ENCODE data around the gene STIMATE. TPM values are rescaled to one million over a fixed set of nuclear protein-coding genes. Genes with fewer than 3 reads are reported as not detected.

STIMATE gene
- total and polyA plus RNA-seq, 5 donors from 2014 or later = 10.7 to 87.7 (median 12.9) TPM

GRCh38 chr3:52844290-52844975, 52.9 kb downstream of the STIMATE start:
- DNase-seq (no peak), ATAC-seq (ENCODE audit: low read depth in 2 of 2) (no peak)
- H3K9me3 Mint-ChIP-seq = no peaks in the 10 kb centered on the region
- H3K27me3 Mint-ChIP-seq = no peaks in the 10 kb centered on the region
- H3K36me3 ChIP-seq (ENCODE audit: control insufficient read depth, insufficient read depth, low read length) = peaks cover 65% of the 10 kb centered on the region
- H3K27me3 ChIP-seq (ENCODE audit: control insufficient read depth, insufficient read depth, low read length) = no peaks in the 10 kb centered on the region
- no peak overlapping the region for H3K27ac ChIP-seq (ENCODE audit: insufficient read depth, low read length, poor library complexity, severe bottlenecking)
- no peak overlapping the region for H3K4me3 Mint-ChIP-seq
- no peak overlapping the region for H3K4me3 ChIP-seq (ENCODE audit: low read depth, low read length)
- H3K27ac Mint-ChIP-seq = peak overlapping the region in 1 of 3 donors; percentile 73
- peaks cover 0 to 5% (median 3%) of the 10 kb centered on the region in 4 donors for H3K4me1 Mint-ChIP-seq
- peaks cover 26% of the 10 kb centered on the region for H3K36me3 Mint-ChIP-seq
- peaks cover 3% of the 10 kb centered on the region for H3K4me1 ChIP-seq (ENCODE audit: control insufficient read depth, insufficient read depth, low read length, poor library complexity, severe bottlenecking)
- no peaks in the 10 kb centered on the region for H3K9me3 ChIP-seq (ENCODE audit: control insufficient read depth in 2 of 2, low read length in 2 of 2)

GRCh38 chr3:52843881-52844280, 53.5 kb downstream of the STIMATE start:
- H3K9me3 ChIP-seq (ENCODE audit: control insufficient read depth in 2 of 2, low read length in 2 of 2) = no peaks in the 10 kb centered on the region
- no peak overlapping the region for H3K4me3 Mint-ChIP-seq
- no peaks in the 10 kb centered on the region for H3K27me3 ChIP-seq (ENCODE audit: control insufficient read depth, insufficient read depth, low read length)
- H3K27ac ChIP-seq (ENCODE audit: insufficient read depth, low read length, poor library complexity, severe bottlenecking) = no peak overlapping the region
- H3K36me3 ChIP-seq (ENCODE audit: control insufficient read depth, insufficient read depth, low read length) = peaks cover 62% of the 10 kb centered on the region
- peaks cover 26% of the 10 kb centered on the region for H3K36me3 Mint-ChIP-seq
- ATAC-seq (ENCODE audit: low read depth in 2 of 2) (no peak), DNase-seq (no peak)
- no peak overlapping the region for H3K4me3 ChIP-seq (ENCODE audit: low read depth, low read length)
- no peaks in the 10 kb centered on the region for H3K9me3 Mint-ChIP-seq
- peaks cover 8% of the 10 kb centered on the region for H3K4me1 ChIP-seq (ENCODE audit: control insufficient read depth, insufficient read depth, low read length, poor library complexity, severe bottlenecking)
- no peaks in the 10 kb centered on the region for H3K27me3 Mint-ChIP-seq
- H3K27ac Mint-ChIP-seq = peak overlapping the region in 1 of 3 donors; percentile 23
- H3K4me1 Mint-ChIP-seq = peaks cover 0 to 6% (median 4%) of the 10 kb centered on the region in 4 donors

DNA sequence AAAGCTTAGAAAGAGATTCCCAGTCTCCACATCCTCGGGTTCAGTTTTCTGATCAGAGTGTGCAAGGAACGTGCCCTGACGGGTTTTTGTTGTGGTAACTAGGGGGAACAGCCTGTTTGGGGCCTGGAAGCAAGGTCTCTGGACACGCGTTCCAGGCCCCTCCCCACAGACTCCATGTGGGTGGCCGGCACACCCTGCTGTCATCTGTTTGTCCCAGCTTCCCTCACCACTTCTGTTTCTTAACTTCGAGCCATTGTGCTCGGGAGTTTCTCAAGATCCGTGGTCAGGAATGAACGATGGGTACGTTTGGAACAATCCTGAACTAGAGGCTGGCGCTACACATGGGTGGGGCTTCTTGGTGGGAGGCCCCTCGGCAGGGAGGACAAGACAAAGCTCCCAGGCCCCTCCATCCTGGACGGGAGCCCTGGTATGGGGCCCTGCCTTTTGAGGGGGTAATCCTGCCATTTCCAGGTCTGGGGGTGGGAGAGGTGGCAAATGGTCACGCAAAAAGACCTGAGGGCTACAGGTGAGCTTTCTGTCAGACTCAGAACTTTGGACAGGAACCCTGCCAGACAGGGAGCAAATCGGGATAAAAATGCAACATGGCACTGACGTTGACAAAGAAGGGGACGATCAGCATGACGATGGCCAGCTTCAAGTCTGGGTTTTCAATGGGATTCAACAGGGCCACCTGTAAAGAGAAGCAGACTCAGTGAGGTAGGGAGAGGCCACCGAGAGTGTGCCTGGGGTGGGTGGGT, 54.1 kb downstream of the STIMATE start:
- H3K4me1 ChIP-seq (ENCODE audit: control insufficient read depth, insufficient read depth, low read length, poor library complexity, severe bottlenecking) = peaks cover 11% of the 10 kb centered on the region
- H3K36me3 ChIP-seq (ENCODE audit: control insufficient read depth, insufficient read depth, low read length) = peaks cover 56% of the 10 kb centered on the region

DNA sequence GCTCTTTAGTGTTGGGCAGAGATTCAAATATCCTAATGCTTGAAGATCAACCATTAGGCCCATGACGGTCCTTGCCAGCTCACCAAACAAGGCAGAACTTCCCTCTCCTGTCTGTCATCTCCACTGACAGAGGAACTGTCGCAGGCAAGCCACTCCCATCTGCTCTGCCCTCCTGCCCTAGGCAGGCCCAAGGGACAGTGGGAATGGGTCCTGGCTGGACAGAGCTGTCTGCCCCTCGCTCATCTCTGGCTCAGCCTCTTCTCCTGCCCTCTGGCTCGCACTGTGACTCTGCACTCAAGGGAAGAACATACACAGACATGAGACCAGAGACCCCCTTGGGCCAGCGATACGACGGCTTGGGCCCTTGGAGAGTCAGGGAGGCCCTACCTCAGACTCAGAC, 54.9 kb downstream of the STIMATE start:
- DNase-seq = no peak
- no peak for ATAC-seq (ENCODE audit: low read depth in 2 of 2)
- H3K4me1 ChIP-seq (ENCODE audit: control insufficient read depth, insufficient read depth, low read length, poor library complexity, severe bottlenecking) = peaks cover 17% of the 10 kb centered on the region
- no peak overlapping the region for H3K4me3 Mint-ChIP-seq
- H3K27ac Mint-ChIP-seq = no peak overlapping the region
- no peaks in the 10 kb centered on the region for H3K27me3 Mint-ChIP-seq
- H3K36me3 Mint-ChIP-seq = peaks cover 22% of the 10 kb centered on the region
- no peak overlapping the region for H3K27ac ChIP-seq (ENCODE audit: insufficient read depth, low read length, poor library complexity, severe bottlenecking)
- H3K4me3 ChIP-seq (ENCODE audit: low read depth, low read length) = no peak overlapping the region
- no peaks in the 10 kb centered on the region for H3K9me3 Mint-ChIP-seq
- H3K36me3 ChIP-seq (ENCODE audit: control insufficient read depth, insufficient read depth, low read length) = peaks cover 48% of the 10 kb centered on the region
- H3K27me3 ChIP-seq (ENCODE audit: control insufficient read depth, insufficient read depth, low read length) = no peaks in the 10 kb centered on the region
- H3K9me3 ChIP-seq (ENCODE audit: control insufficient read depth in 2 of 2, low read length in 2 of 2) = no peaks in the 10 kb centered on the region
- H3K4me1 Mint-ChIP-seq = peaks cover 0 to 21% (median 5%) of the 10 kb centered on the region in 4 donors

More for the DNA sequence above, 54.1 kb downstream of the STIMATE start:
- H3K4me3 ChIP-seq (ENCODE audit: low read depth, low read length) = no peak overlapping the region
- Mint-ChIP-seq H3K36me3 (peaks cover 26% of the 10 kb centered on the region), H3K27me3 (no peaks in the 10 kb centered on the region), H3K4me3 (no peak overlapping the region), H3K9me3 (no peaks in the 10 kb centered on the region), H3K4me1 (peaks cover 0 to 12% (median 4%) of the 10 kb centered on the region in 4 donors), H3K27ac (peak overlapping the region in 1 of 3 donors; percentile 23)
- no peak for DNase-seq
- H3K27ac ChIP-seq (ENCODE audit: insufficient read depth, low read length, poor library complexity, severe bottlenecking) = no peak overlapping the region
- H3K27me3 ChIP-seq (ENCODE audit: control insufficient read depth, insufficient read depth, low read length) = no peaks in the 10 kb centered on the region
- H3K9me3 ChIP-seq (ENCODE audit: control insufficient read depth in 2 of 2, low read length in 2 of 2) = no peaks in the 10 kb centered on the region
- ATAC-seq (ENCODE audit: low read depth in 2 of 2) = no peak

GRCh38 chr3:52841981-52842340, 55.4 kb downstream of the STIMATE start:
- no peak overlapping the region for H3K27ac ChIP-seq (ENCODE audit: insufficient read depth, low read length, poor library complexity, severe bottlenecking)
- Mint-ChIP-seq H3K36me3 (peaks cover 22% of the 10 kb centered on the region), H3K4me1 (peaks cover 0 to 23% (median 5%) of the 10 kb centered on the region in 4 donors), H3K27ac (no peak overlapping the region), H3K4me3 (no peak overlapping the region), H3K9me3 (no peaks in the 10 kb centered on the region), H3K27me3 (no peaks in the 10 kb centered on the region)
- no peak overlapping the region for H3K4me3 ChIP-seq (ENCODE audit: low read depth, low read length)
- H3K36me3 ChIP-seq (ENCODE audit: control insufficient read depth, insufficient read depth, low read length) = peaks cover 50% of the 10 kb centered on the region
- H3K27me3 ChIP-seq (ENCODE audit: control insufficient read depth, insufficient read depth, low read length) = no peaks in the 10 kb centered on the region
- H3K9me3 ChIP-seq (ENCODE audit: control insufficient read depth in 2 of 2, low read length in 2 of 2) = no peaks in the 10 kb centered on the region
- DNase-seq = no peak
- ATAC-seq (ENCODE audit: low read depth in 2 of 2) = no peak
- H3K4me1 ChIP-seq (ENCODE audit: control insufficient read depth, insufficient read depth, low read length, poor library complexity, severe bottlenecking) = peaks cover 17% of the 10 kb centered on the region

- no peaks in the 10 kb centered on the region for H3K27me3 Mint-ChIP-seq
- no peak overlapping the region for H3K4me3 Mint-ChIP-seq
- H3K27ac ChIP-seq (ENCODE audit: insufficient read depth, low read length, poor library complexity, severe bottlenecking) = no peak overlapping the region
- H3K27ac Mint-ChIP-seq = peak overlapping the region in 1 of 3 donors; percentile 66
- H3K36me3 ChIP-seq (ENCODE audit: control insufficient read depth, insufficient read depth, low read length) = peaks cover 52% of the 10 kb centered on the region
- DNase-seq (no peak), ATAC-seq (ENCODE audit: low read depth in 2 of 2) (no peak)
- H3K9me3 ChIP-seq (ENCODE audit: control insufficient read depth in 2 of 2, low read length in 2 of 2) = no peaks in the 10 kb centered on the region
- H3K4me1 ChIP-seq (ENCODE audit: control insufficient read depth, insufficient read depth, low read length, poor library complexity, severe bottlenecking) = peaks cover 17% of the 10 kb centered on the region
- H3K9me3 Mint-ChIP-seq = no peaks in the 10 kb centered on the region
- H3K36me3 Mint-ChIP-seq = peaks cover 26% of the 10 kb centered on the region
- H3K27me3 ChIP-seq (ENCODE audit: control insufficient read depth, insufficient read depth, low read length) = no peaks in the 10 kb centered on the region
- H3K4me1 Mint-ChIP-seq = peaks cover 0 to 23% (median 5%) of the 10 kb centered on the region in 4 donors
- no peak overlapping the region for H3K4me3 ChIP-seq (ENCODE audit: low read depth, low read length)
Measured at GRCh38 chr3:52841211-52841980, 56.0 kb downstream of the STIMATE start.

DNA sequence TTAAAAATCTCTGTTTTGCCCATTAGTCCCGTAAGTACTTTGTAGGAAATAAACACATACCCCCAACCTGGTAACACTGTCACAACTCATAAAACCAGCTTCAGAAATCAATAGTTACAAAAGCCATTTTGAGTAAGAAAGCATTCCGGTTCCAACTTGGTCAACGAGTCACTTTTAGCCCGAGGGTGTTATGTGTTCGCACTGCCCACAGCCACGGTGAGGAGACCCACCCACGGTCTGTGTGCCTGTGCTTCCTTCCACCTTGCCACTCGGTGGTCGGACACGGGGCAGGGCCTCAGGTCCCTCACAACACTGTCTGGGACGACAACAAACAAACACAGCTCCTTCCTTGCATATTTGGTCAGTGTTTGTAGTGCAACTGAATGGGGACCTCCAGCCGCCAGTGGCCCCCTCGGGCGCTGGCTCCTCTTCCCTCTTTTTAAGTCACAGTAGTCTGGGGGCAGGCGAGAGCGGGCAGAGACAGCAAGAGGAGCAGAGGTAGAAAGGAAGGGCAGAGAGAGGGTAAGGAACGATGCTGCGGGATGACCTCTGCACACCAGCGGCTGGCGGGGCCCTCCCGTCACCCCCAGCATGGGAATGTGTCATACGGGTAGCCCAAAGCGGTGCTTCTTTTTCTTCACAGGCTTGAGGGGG, 57.3 kb downstream of the STIMATE start:
- Mint-ChIP-seq H3K9me3 (no peaks in the 10 kb centered on the region), H3K27me3 (no peaks in the 10 kb centered on the region), H3K36me3 (peaks cover 28% of the 10 kb centered on the region), H3K4me1 (peaks cover 0 to 23% (median 5%) of the 10 kb centered on the region in 4 donors), H3K27ac (no peak overlapping the region), H3K4me3 (no peak overlapping the region)
- Histone ChIP-seq H3K27me3 (ENCODE audit: control insufficient read depth, insufficient read depth, low read length) (no peaks in the 10 kb centered on the region), H3K4me3 (ENCODE audit: low read depth, low read length) (no peak overlapping the region), H3K9me3 (ENCODE audit: control insufficient read depth in 2 of 2, low read length in 2 of 2) (no peaks in the 10 kb centered on the region), H3K4me1 (ENCODE audit: control insufficient read depth, insufficient read depth, low read length, poor library complexity, severe bottlenecking) (peaks cover 17% of the 10 kb centered on the region), H3K36me3 (ENCODE audit: control insufficient read depth, insufficient read depth, low read length) (peaks cover 58% of the 10 kb centered on the region), H3K27ac (ENCODE audit: insufficient read depth, low read length, poor library complexity, severe bottlenecking) (no peak overlapping the region)
- no peak for ATAC-seq (ENCODE audit: low read depth in 2 of 2)
- DNase-seq = no peak

Measured in CD4-positive, CD25-positive, alpha-beta regulatory T cell (primary cell).